Hepatocyte (in vitro differentiated cells): ENCODE data around the gene FAM168B. TPM values are rescaled to one million over a fixed set of nuclear protein-coding genes. Genes with fewer than 3 reads are reported as not detected.
A peak's percentile ranks its signal among the peaks of the same experiment; 100 is the strongest.

ENCODE experiments used
- DNase-seq: peaks from one replicate; pipeline ENCODE4 v3.0.0-alpha.2; 2016; ENCODE audit warnings: low spot score
- H2AFZ ChIP-seq: fragments of 200-600 bp; sonication (generic); 2 replicates; pipeline ENCODE4 v1.6.0; 2016; ENCODE audit warnings: antibody characterized with exemption, mild to moderate bottlenecking
- H3K27ac ChIP-seq: fragments of 200-600 bp; sonication (generic); 2 replicates; pipeline ENCODE4 v1.5.1; 2016; ENCODE audit warnings: mild to moderate bottlenecking
- H3K27me3 ChIP-seq: fragments of 200-600 bp; sonication (generic); 2 replicates; pipeline ENCODE4 v1.6.1; 2016
- H3K36me3 ChIP-seq: fragments of 200-600 bp; sonication (generic); replicated peaks from 2 replicates; pipeline ENCODE4 v1.5.1; 2016; ENCODE audit warnings: low read depth; ENCODE audit not compliant: insufficient read depth
- H3K4me1 ChIP-seq: fragments of 200-600 bp; sonication (generic); 2 replicates; pipeline ENCODE4 v1.5.1; 2016; ENCODE audit warnings: mild to moderate bottlenecking, moderate library complexity; ENCODE audit not compliant: insufficient read depth
- H3K4me2 ChIP-seq: fragments of 200-600 bp; sonication (generic); 2 replicates; pipeline ENCODE4 v1.6.0; 2016
- H3K4me3 ChIP-seq: fragments of 200-600 bp; sonication (generic); 2 replicates; pipeline ENCODE4 v1.5.1; 2016; ENCODE audit warnings: mild to moderate bottlenecking
- H3K79me2 ChIP-seq: fragments of 200-600 bp; sonication (generic); 2 replicates; pipeline ENCODE4 v1.6.0; 2017; ENCODE audit warnings: mild to moderate bottlenecking
- H3K9me2 ChIP-seq: fragments of 200-600 bp; sonication (generic); replicated peaks from 2 replicates; pipeline ENCODE4 v1.6.0; 2017; ENCODE audit warnings: mild to moderate bottlenecking; ENCODE audit not compliant: insufficient read depth
- H3K9me3 ChIP-seq: fragments of 200-600 bp; sonication (generic); 2 replicates; pipeline ENCODE4 v1.5.1; 2016; ENCODE audit warnings: low read depth, mild to moderate bottlenecking
- H4K20me1 ChIP-seq: fragments of 200-600 bp; sonication (generic); 2 replicates; pipeline ENCODE4 v1.6.0; 2016; ENCODE audit warnings: mild to moderate bottlenecking; ENCODE audit not compliant: insufficient read depth, poor library complexity, severe bottlenecking
- CTCF ChIP-seq: fragments of 200-600 bp; sonication (generic); IDR thresholded peaks from 2 replicates; pipeline ENCODE4 v1.5.1; 2016; ENCODE audit warnings: antibody characterized with exemption, mild to moderate bottlenecking; ENCODE audit not compliant: poor library complexity
- EZH2 ChIP-seq: fragments of 200-600 bp; sonication (generic); IDR thresholded peaks from 2 replicates; pipeline ENCODE4 v1.6.1; 2016; ENCODE audit warnings: antibody characterized with exemption, mild to moderate bottlenecking, borderline replicate concordance
- EZH2phosphoT487 ChIP-seq: fragments of 200-600 bp; sonication (generic); IDR thresholded peaks from one replicate; pipeline ENCODE4 v1.6.1; 2018; ENCODE audit warnings: antibody characterized with exemption, mild to moderate bottlenecking, low read depth, moderate library complexity; ENCODE audit not compliant: unreplicated experiment, severe bottlenecking
- WGBS: methylation state at CpG from one replicate; pipeline ENCODE4 v1.1.6; 2016; ENCODE audit warnings: low lambda C conversion rate; ENCODE audit errors: missing lambda C conversion rate; 5-methylcytosine and 5-hydroxymethylcytosine counted together
- polyA plus RNA-seq: library from polyadenylated mRNA; unstranded; fragments of >200 nt; fragmentation: Nextera tagmentation; extraction: Ambion mirVana; gene quantifications from 2 replicates; pipeline ENCODE4 v1.2.1, GENCODE V29; 2016
- total RNA-seq: library from RNA; depleted of rRNA; stranded (reverse); fragments of >200 nt; gene quantifications from 2 replicates; pipeline ENCODE4 v1.2.3, GENCODE V29; 2014

The FAM168B gene
- total and polyA plus RNA-seq, 2 experiments from 2014 or later, result 40.0 to 123 TPM

GRCh38 chr2:131036696-131037397 lies 56.4 kb downstream of the FAM168B start:
- TF ChIP-seq CTCF (no peak), EZH2 (no peak), EZH2phosphoT487 (no peak)
- H2AFZ ChIP-seq, result no peak overlapping the region
- no peak overlapping the region for H3K27ac ChIP-seq
- WGBS, result 91% methylated on average over 11 of the region's 11 CpGs
- H3K79me2 ChIP-seq, result no peaks in the 10 kb centered on the region
- H3K27me3 ChIP-seq, result no peaks in the 10 kb centered on the region
- DNase-seq, result no peak
- peaks cover 12% of the 10 kb centered on the region for H3K4me1 ChIP-seq
- H4K20me1 ChIP-seq, result no peaks in the 10 kb centered on the region
- H3K4me2 ChIP-seq, result no peak overlapping the region
- H3K4me3 ChIP-seq, result no peak overlapping the region
- H3K9me3 ChIP-seq, result no peaks in the 10 kb centered on the region
- no peaks in the 10 kb centered on the region for H3K9me2 ChIP-seq
- H3K36me3 ChIP-seq, result no peaks in the 10 kb centered on the region

GRCh38 chr2:131036269-131036668 lies 57.0 kb downstream of the FAM168B start:
- DNase-seq, result no peak
- peaks cover 12% of the 10 kb centered on the region for H3K4me1 ChIP-seq
- H3K27ac ChIP-seq, result no peak overlapping the region
- H3K36me3 ChIP-seq, result no peaks in the 10 kb centered on the region
- H3K4me2 ChIP-seq, result peak overlapping the region; percentile 96
- WGBS, result 66% methylated on average over 6 of the region's 6 CpGs
- no peak overlapping the region for H3K4me3 ChIP-seq
- no peaks in the 10 kb centered on the region for H3K27me3 ChIP-seq
- TF ChIP-seq EZH2 (no peak), EZH2phosphoT487 (no peak), CTCF (no peak)
- no peak overlapping the region for H2AFZ ChIP-seq
- no peaks in the 10 kb centered on the region for H3K79me2 ChIP-seq
- H3K9me3 ChIP-seq, result no peaks in the 10 kb centered on the region
- H4K20me1 ChIP-seq, result no peaks in the 10 kb centered on the region
- H3K9me2 ChIP-seq, result no peaks in the 10 kb centered on the region

DNA sequence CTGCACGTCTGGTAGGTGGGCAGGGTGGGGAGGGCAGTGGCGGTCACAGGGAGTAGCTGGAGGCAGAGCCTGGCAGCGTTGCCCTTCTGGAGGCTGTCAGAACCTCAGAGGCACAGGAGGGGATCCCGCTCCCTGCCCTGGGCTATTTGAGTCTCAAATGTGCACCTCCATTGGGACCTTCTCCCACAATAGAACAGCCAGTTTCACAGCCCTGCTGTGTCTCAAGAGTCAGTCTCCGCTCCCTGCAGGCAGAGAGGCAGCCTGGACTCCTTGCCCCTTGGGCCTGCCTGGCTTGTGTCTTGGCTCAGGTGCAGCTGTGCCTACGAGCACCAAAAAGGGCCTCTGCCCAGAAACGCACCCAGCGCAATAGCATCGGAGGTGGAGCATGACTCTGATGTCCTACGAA lies 57.4 kb downstream of the FAM168B start:
- TF ChIP-seq EZH2phosphoT487 (no peak), CTCF (no peak), EZH2 (peak; percentile 28)
- no peak for DNase-seq
- Histone ChIP-seq H3K27me3 (no peaks in the 10 kb centered on the region), H3K4me3 (peak overlapping the region; percentile 36), H3K4me2 (peak overlapping the region; percentile 96), H2AFZ (no peak overlapping the region), H3K27ac (no peak overlapping the region), H3K4me1 (peaks cover 12% of the 10 kb centered on the region), H4K20me1 (no peaks in the 10 kb centered on the region), H3K9me3 (no peaks in the 10 kb centered on the region), H3K79me2 (no peaks in the 10 kb centered on the region), H3K36me3 (no peaks in the 10 kb centered on the region), H3K9me2 (no peaks in the 10 kb centered on the region)
- 67% methylated on average over 10 of the region's 10 CpGs for WGBS
